Caco-2 (cell line): Measurements from ENCODE around the gene ARMC5. TPM values are rescaled to one million over a fixed set of nuclear protein-coding genes. Genes with fewer than 3 reads are reported as not detected.

Source experiments
- BruUV-seq: library from RNA; stranded (reverse); fragments of 400-500 nt; replicated peaks from 2 replicates; lab custom pipeline; 2021; lab: Mats Ljungman, UMichigan
- CTCF ChIA-PET: fragments of 300-600 bp; sonication (Branson Sonifier 250); formaldehyde crosslinking; loops from one replicate; lab custom pipeline; 2022; ENCODE audit warnings: antibody characterized with exemption; lab: Charles Lee
- POLR2A ChIA-PET: fragments of 300-600 bp; sonication (Branson Sonifier 250); formaldehyde crosslinking; loops from one replicate; lab custom pipeline; 2022; ENCODE audit warnings: antibody characterized with exemption; lab: Charles Lee
- DNase-seq, 2 experiments: peaks; one replicate each; pipeline versions ENCODE4 v3.0.0 to v3.0.0-alpha.2; 2020 to 2022
- H3K27me3 ChIP-seq: replicated peaks from 2 replicates; pipeline ENCODE4 v1.6.0; 2011; ENCODE audit warnings: low read length; ENCODE audit not compliant: control insufficient read depth, insufficient read depth
- H3K36me3 ChIP-seq: 2 replicates; pipeline ENCODE4 v1.5.1; 2011; ENCODE audit warnings: low read length; ENCODE audit not compliant: control insufficient read depth, insufficient read depth
- H3K4me1 ChIP-seq: fragments of 250-450 bp; sonication (Bioruptor Pico); 2 replicates; pipeline ENCODE4 v1.5.1; 2020; ENCODE audit warnings: mild to moderate bottlenecking
- H3K4me3 ChIP-seq: 2 replicates; pipeline ENCODE4 v1.5.1; 2011; ENCODE audit warnings: low read depth, mild to moderate bottlenecking, control low read depth, low read length
- H3K9me3 ChIP-seq: fragments of 250-450 bp; sonication (Bioruptor Pico); 2 replicates; pipeline ENCODE4 v1.5.1; 2020; ENCODE audit warnings: mild to moderate bottlenecking, moderate library complexity
- H3K27ac Mint-ChIP-seq: one replicate; pipeline ENCODE4 v1.8.0; 2022; ENCODE audit warnings: mixed read lengths; ENCODE audit not compliant: unreplicated experiment
- H3K27me3 Mint-ChIP-seq: one replicate; pipeline ENCODE4 v1.8.0; 2022; ENCODE audit warnings: mixed read lengths; ENCODE audit not compliant: insufficient read depth, unreplicated experiment
- H3K36me3 Mint-ChIP-seq: one replicate; pipeline ENCODE4 v1.8.0; 2022; ENCODE audit warnings: mild to moderate bottlenecking, mixed read lengths; ENCODE audit not compliant: insufficient read depth, unreplicated experiment
- H3K4me1 Mint-ChIP-seq: one replicate; pipeline ENCODE4 v1.8.0; 2022; ENCODE audit warnings: low read depth, mixed read lengths; ENCODE audit not compliant: unreplicated experiment
- H3K4me3 Mint-ChIP-seq: one replicate; pipeline ENCODE4 v1.8.0; 2022; ENCODE audit warnings: mild to moderate bottlenecking, moderate library complexity, mixed read lengths; ENCODE audit not compliant: unreplicated experiment
- H3K9me3 Mint-ChIP-seq: one replicate; pipeline ENCODE4 v1.8.0; 2022; ENCODE audit warnings: mixed read lengths; ENCODE audit not compliant: unreplicated experiment
- intact Hi-C: fragments of 100-400 bp; cut with micrococcal nuclease; formaldehyde crosslinking; loops from one replicate; pipeline ENCODE4 v1.10.0; 2022; ENCODE audit not compliant: unreplicated experiment
- total RNA-seq: library from RNA; stranded (reverse); gene quantifications from 2 replicates; pipeline ENCODE4 v1.2.3, GENCODE V29; 2022
- TF ChIP-seq, protein P1 (sequence below), 2 experiments: fragments of 200-600 bp in 1 of 2; IDR thresholded peaks; 1 replicate in 1 of 2; 2 replicates in 1 of 2; pipeline versions ENCODE4 v1.5.1 to v1.8.0; 2011 to 2022; ENCODE audit warnings: antibody characterized with exemption in 1 of 2, control low read depth in 1 of 2, inconsistent platforms in 1 of 2, low read depth in 1 of 2, low read length in 1 of 2, mild to moderate bottlenecking in 1 of 2, moderate library complexity in 1 of 2; ENCODE audit not compliant: insufficient read depth in 1 of 2, severe bottlenecking in 1 of 2, unreplicated experiment in 1 of 2

The ARMC5 gene
- total RNA-seq, 1 experiment from 2014 or later: 10.2 TPM

DNA sequence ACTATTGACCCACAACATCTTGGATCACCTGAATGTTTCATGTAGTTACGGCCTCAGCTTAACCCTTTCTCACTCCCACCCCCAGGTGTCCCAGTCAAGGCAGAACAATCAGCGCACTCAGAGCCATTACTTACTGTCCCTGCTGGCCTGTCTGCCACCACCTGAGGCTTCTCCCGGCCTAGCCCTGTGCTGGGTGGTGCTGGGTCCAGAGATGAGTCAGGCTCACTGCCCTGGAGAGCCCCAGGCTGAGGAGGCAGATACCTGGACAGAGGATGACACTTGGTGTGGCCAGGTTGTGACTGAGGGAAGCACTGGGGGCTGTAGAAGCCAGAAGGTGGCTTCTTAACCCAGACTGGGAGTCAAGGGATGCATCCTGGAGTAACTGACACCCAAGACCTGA lies 19.7 kb downstream of the ARMC5 start:
- ChIA-PET CTCF (interaction anchor here (3.6 kb wide), 1 partner anchor 20 kb away, joined by 33 read pairs; the partner anchor contains the start of gene ARMC5), POLR2A (no interaction called here)
- H3K4me3 ChIP-seq: no peak overlapping the region
- intact Hi-C loops: no loop called here
- peaks cover 6% of the 10 kb centered on the region for H3K4me1 ChIP-seq
- H3K36me3 ChIP-seq: no peaks in the 10 kb centered on the region
- peaks cover 16% of the 10 kb centered on the region for H3K36me3 Mint-ChIP-seq
- no peaks in the 10 kb centered on the region for H3K9me3 ChIP-seq
- TF ChIP-seq, protein P1, sequence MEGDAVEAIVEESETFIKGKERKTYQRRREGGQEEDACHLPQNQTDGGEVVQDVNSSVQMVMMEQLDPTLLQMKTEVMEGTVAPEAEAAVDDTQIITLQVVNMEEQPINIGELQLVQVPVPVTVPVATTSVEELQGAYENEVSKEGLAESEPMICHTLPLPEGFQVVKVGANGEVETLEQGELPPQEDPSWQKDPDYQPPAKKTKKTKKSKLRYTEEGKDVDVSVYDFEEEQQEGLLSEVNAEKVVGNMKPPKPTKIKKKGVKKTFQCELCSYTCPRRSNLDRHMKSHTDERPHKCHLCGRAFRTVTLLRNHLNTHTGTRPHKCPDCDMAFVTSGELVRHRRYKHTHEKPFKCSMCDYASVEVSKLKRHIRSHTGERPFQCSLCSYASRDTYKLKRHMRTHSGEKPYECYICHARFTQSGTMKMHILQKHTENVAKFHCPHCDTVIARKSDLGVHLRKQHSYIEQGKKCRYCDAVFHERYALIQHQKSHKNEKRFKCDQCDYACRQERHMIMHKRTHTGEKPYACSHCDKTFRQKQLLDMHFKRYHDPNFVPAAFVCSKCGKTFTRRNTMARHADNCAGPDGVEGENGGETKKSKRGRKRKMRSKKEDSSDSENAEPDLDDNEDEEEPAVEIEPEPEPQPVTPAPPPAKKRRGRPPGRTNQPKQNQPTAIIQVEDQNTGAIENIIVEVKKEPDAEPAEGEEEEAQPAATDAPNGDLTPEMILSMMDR (IDR thresholded peaks at IDR 0.05; ENCODE audit: insufficient read depth in 1 of 2, low read depth in 1 of 2, low read length in 1 of 2, severe bottlenecking in 1 of 2, unreplicated experiment in 1 of 2): no peak
- H3K4me3 Mint-ChIP-seq: no peak overlapping the region
- peaks cover 6% of the 10 kb centered on the region for H3K4me1 Mint-ChIP-seq
- H3K9me3 Mint-ChIP-seq: no peaks in the 10 kb centered on the region
- DNase-seq: no peak
- no peaks in the 10 kb centered on the region for H3K27me3 Mint-ChIP-seq
- H3K27me3 ChIP-seq: no peaks in the 10 kb centered on the region
- H3K27ac Mint-ChIP-seq: no peak overlapping the region
- no TSS peak for BruUV-seq

DNA sequence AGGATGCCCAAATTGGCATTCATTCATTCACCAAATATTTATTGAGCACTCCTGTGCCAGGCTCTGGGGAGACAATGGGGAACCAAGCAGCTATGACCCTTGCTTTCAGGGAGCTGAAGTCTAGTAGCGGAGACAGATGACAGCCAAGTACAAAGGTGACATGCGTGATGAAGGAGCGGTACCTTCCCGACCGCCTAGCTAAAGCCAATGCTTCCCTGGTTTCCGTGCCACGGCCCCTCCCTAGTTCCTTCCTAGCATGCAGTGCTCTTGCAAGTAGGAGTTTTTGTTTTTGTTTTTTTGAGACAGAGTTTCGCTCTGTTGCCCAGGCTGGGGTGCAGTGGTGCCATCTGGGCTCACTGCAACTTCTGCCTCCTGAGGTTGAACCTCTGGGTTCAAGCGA lies 20.4 kb downstream of the ARMC5 start:
- ChIA-PET POLR2A (no interaction called here), CTCF (no interaction called here)
- TF ChIP-seq, protein P1 (IDR thresholded peaks at IDR 0.05; ENCODE audit: insufficient read depth in 1 of 2, low read depth in 1 of 2, low read length in 1 of 2, severe bottlenecking in 1 of 2, unreplicated experiment in 1 of 2): no peak
- Histone ChIP-seq H3K36me3 (no peaks in the 10 kb centered on the region), H3K4me3 (no peak overlapping the region), H3K27me3 (no peaks in the 10 kb centered on the region), H3K9me3 (no peaks in the 10 kb centered on the region), H3K4me1 (peaks cover 12% of the 10 kb centered on the region)
- no peak for DNase-seq
- BruUV-seq: no TSS peak
- Mint-ChIP-seq H3K4me3 (no peak overlapping the region), H3K27me3 (no peaks in the 10 kb centered on the region), H3K27ac (no peak overlapping the region), H3K9me3 (no peaks in the 10 kb centered on the region), H3K36me3 (peaks cover 16% of the 10 kb centered on the region), H3K4me1 (peaks cover 6% of the 10 kb centered on the region)
- intact Hi-C loops: no loop called here

DNA sequence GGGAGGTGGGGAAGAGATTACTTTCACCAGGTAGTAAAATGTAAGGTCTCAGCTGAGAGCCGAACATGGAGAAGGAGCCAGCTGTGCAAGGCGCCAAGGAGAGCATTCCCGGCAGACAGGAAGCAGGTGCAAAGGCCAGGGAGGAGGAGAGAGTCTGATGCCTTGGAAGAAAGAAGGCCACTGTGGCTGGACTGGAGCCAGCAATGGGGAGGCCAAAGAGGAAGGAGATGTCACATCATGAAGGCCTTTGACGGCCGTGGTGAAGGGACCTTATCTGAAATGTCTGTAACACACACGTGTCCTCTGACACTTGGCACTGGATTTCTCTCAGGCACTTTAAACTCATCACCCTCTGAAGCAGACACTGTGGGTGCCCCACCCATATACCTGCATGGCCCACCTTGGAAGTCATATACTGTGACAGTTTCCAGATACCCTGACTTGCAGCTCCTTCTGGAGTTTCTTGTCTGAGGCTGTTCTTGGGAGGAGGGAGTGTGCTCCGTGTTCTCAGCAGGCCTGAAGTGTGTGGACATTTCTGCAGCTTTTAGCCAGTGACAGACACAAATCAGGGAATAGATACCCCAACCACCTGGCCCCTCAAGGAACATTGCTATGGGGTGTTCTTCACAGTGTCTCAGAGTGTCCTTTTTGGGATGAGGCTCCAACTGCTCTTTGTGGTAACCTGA lies 21.7 kb downstream of the ARMC5 start:
- POLR2A ChIA-PET: no interaction called here
- peaks cover 16% of the 10 kb centered on the region for H3K36me3 Mint-ChIP-seq
- H3K36me3 ChIP-seq: no peaks in the 10 kb centered on the region
- no peak overlapping the region for H3K27ac Mint-ChIP-seq
- no peaks in the 10 kb centered on the region for H3K9me3 ChIP-seq
- intact Hi-C loops: no loop called here
- TF ChIP-seq, protein P1 (IDR thresholded peaks at IDR 0.05; ENCODE audit: insufficient read depth in 1 of 2, low read depth in 1 of 2, low read length in 1 of 2, severe bottlenecking in 1 of 2, unreplicated experiment in 1 of 2): no peak
- no peaks in the 10 kb centered on the region for H3K27me3 ChIP-seq
- CTCF ChIA-PET: no interaction called here
- no peaks in the 10 kb centered on the region for H3K9me3 Mint-ChIP-seq
- H3K27me3 Mint-ChIP-seq: no peaks in the 10 kb centered on the region
- BruUV-seq: no TSS peak
- no peak for DNase-seq
- H3K4me1 ChIP-seq: peaks cover 21% of the 10 kb centered on the region
- H3K4me3 ChIP-seq: no peak overlapping the region
- H3K4me3 Mint-ChIP-seq: no peak overlapping the region
- H3K4me1 Mint-ChIP-seq: peaks cover 6% of the 10 kb centered on the region
